Measurements from ENCODE around the gene MAG.

The MAG gene

DNA sequence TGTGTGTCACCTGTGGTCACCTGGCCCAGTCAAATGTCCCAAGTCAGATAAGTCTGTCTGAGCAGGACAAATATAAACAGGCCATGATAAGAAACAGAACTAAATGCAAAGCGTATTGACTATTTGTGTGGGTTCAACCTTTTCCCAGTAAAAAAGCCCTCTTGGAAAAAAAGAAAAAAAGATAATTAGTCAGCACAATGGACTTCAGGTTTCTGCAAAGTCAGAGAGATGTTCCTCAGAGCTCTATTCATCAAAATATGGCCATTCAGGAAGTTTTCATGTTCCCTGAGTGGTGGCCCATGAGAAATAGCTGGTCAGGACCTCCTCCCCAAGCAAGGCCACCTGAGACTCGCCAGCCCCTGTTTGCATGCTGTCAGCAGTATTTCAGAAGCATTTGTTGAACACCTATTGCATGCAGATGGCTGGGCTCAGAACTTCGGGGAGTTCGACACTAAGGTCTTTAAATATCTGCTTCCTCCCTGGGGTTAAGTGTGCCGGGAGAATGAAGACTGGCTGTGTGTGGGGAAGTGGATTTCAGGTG is 69.0 kb downstream of the MAG start:
- DNase-seq (ENCODE audit: low read depth in 2 of 2), result no peak

GRCh38 chr19:35362261-35363000 is 70.5 kb downstream of the MAG start:
- no peak for DNase-seq (ENCODE audit: low read depth in 2 of 2)

GRCh38 chr19:35363001-35363590 is 71.1 kb downstream of the MAG start:
- DNase-seq (ENCODE audit: low read depth in 2 of 2), result no peak

Data from stimulated activated CD4-positive, alpha-beta T cell treated with anti-CD3 and anti-CD28 coated beads, Interleukin-1b, Interleukin-23, amount 100 ng/mL, for 4 hours (primary cell).